Hair follicular keratinocyte (primary cell): ENCODE results near the gene MTTP. TPM values are rescaled to one million over a fixed set of nuclear protein-coding genes. Genes with fewer than 3 reads are reported as not detected.

ENCODE experiments used
- total RNA-seq: library from RNA; depleted of rRNA; stranded (reverse); fragments of >200 nt; gene quantifications from 2 replicates; pipeline ENCODE4 v1.2.3, GENCODE V29; 2015

Gene MTTP
- 0.16 TPM in 1 of 2 replicates, not detected in the other for total RNA-seq

GRCh38 chr4:99574530-99575324 is at the start of gene MTTP:
Gene MTTP, plus strand, starts transcription at chr4:99574824. Its CDS starts 86 bp downstream, at chr4:99574910.

GRCh38 chr4:99563310-99564186 is 11.1 kb upstream of the MTTP start, which contains the start of gene TRMT10A:
Gene TRMT10A, minus strand, starts transcription at chr4:99564039. Its CDS starts 4,701 bp downstream, at chr4:99559338.

GRCh38 chr4:99657798-99658197 is 83.2 kb downstream of the MTTP start, which contains the start of gene C4orf54:
Gene C4orf54, minus strand, starts transcription at chr4:99657828. Its CDS starts 3,180 bp downstream, at chr4:99654648.

Other genes with a start within 250 kb of the MTTP start
- 0.08 TPM in 1 of 2 replicates, not detected in the other for gene ADH1C, start 222.1 kb upstream of the MTTP start, total RNA-seq
- 0.08 TPM in 1 of 2 replicates, not detected in the other for gene ADH7, start 139.5 kb upstream of the MTTP start, total RNA-seq
- gene C4orf17, start 63.8 kb upstream of the MTTP start, total RNA-seq: not detected in 2 replicates
- gene TRMT10A, start 10.8 kb upstream of the MTTP start, total RNA-seq: 6.1 and 8.4 TPM in 2 replicates
- gene C4orf54, start 83.0 kb downstream of the MTTP start, total RNA-seq: not detected in 2 replicates
- gene DAPP1, start 242.0 kb downstream of the MTTP start, total RNA-seq: 18.2 and 43.7 TPM in 2 replicates